Measurements from ENCODE around the gene MAP1LC3B. TPM values are rescaled to one million over a fixed set of nuclear protein-coding genes. Genes with fewer than 3 reads are reported as not detected.

Gene MAP1LC3B
- total and polyA plus RNA-seq, 2 donors (not counting 1 experiment from before 2014, with no cell fraction given) = 72.7 to 75.8 TPM

DNA sequence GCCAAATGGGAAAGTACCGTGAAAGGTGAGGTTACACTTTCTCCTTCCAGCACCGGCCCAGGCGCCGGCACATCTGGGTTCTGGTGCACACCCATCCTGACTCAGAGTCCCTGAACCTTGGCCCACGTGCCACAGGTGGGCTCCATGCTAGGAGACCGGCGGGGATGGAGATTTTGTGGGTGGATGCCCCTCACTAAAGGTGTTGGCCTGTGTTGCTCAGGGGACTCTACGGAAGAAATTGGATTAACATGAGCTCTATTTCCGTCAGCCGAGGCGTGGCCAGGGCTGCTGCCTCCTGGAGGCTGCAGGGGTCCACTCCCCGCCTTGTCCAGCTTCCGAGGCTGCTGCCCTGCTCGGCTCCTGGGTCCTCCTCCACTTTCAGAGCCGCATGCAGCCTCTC lies 39.3 kb upstream of the MAP1LC3B start:
- no peak overlapping the region for H3K4me2 ChIP-seq (replicated peaks; ENCODE audit: low read depth, low read length, poor library complexity, severe bottlenecking)
- H3K4me3 ChIP-seq (ENCODE audit: control extremely low read depth in 1 of 5, extremely low read depth in 1 of 5, insufficient read depth in 1 of 5, low read depth in 2 of 5, low read length in 4 of 5) = no peak overlapping the region
- no peaks in the 10 kb centered on the region for H3K4me1 ChIP-seq (ENCODE audit: control insufficient read depth in 2 of 2, insufficient read depth in 2 of 2, low read length in 2 of 2)
- intact Hi-C loops (cut with micrococcal nuclease) = no loop called here
- H3K9ac ChIP-seq (ENCODE audit: low read length) = no peak overlapping the region
- H2AFZ ChIP-seq (ENCODE audit: insufficient read depth, low read depth, low read length, poor library complexity, severe bottlenecking) = no peak overlapping the region
- no peaks in the 10 kb centered on the region for H3K9me3 ChIP-seq (ENCODE audit: control extremely low read depth in 1 of 3, control insufficient read depth in 2 of 3, insufficient read depth in 1 of 3, low read length in 2 of 3)
- H3K9me3 Mint-ChIP-seq (ENCODE audit: insufficient read depth) = no peaks in the 10 kb centered on the region
- H3K4me3 Mint-ChIP-seq = no peak overlapping the region
- DNase-seq = no peak
- no peak overlapping the region for H3K27ac ChIP-seq (ENCODE audit: low read length in 2 of 2)
- WGBS (ENCODE audit: insufficient coverage) = 94% methylated on average over 14 of the region's 15 CpGs
- no peak for ATAC-seq (ENCODE audit: low read depth)
- peaks cover 19% of the 10 kb centered on the region for H4K20me1 ChIP-seq (ENCODE audit: control insufficient read depth, insufficient read depth, low read length, poor library complexity, severe bottlenecking)
- H3K79me2 ChIP-seq (ENCODE audit: control insufficient read depth, insufficient read depth, low read length) = peaks cover 17% of the 10 kb centered on the region
- H3K27ac Mint-ChIP-seq = no peak overlapping the region
- H3K36me3 ChIP-seq (replicated peaks in 1 of 2; ENCODE audit: control extremely low read depth in 1 of 2, control insufficient read depth in 1 of 2, extremely low read depth in 1 of 2, insufficient read depth in 2 of 2, low read length in 1 of 2) = peaks cover 0 to 21% of the 10 kb centered on the region in 2 experiments
- H3K27me3 Mint-ChIP-seq = no peaks in the 10 kb centered on the region
- POLR2A ChIA-PET = no interaction called here
- CTCF ChIA-PET = no interaction called here
- no peaks in the 10 kb centered on the region for H3K4me1 Mint-ChIP-seq
- TF ChIP-seq EZH2 (IDR thresholded peaks at IDR 0.05; ENCODE audit: borderline replicate concordance, insufficient read depth, low read depth, low read length, poor library complexity, severe bottlenecking) = no peak
- TF ChIP-seq, protein P1, sequence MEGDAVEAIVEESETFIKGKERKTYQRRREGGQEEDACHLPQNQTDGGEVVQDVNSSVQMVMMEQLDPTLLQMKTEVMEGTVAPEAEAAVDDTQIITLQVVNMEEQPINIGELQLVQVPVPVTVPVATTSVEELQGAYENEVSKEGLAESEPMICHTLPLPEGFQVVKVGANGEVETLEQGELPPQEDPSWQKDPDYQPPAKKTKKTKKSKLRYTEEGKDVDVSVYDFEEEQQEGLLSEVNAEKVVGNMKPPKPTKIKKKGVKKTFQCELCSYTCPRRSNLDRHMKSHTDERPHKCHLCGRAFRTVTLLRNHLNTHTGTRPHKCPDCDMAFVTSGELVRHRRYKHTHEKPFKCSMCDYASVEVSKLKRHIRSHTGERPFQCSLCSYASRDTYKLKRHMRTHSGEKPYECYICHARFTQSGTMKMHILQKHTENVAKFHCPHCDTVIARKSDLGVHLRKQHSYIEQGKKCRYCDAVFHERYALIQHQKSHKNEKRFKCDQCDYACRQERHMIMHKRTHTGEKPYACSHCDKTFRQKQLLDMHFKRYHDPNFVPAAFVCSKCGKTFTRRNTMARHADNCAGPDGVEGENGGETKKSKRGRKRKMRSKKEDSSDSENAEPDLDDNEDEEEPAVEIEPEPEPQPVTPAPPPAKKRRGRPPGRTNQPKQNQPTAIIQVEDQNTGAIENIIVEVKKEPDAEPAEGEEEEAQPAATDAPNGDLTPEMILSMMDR (IDR thresholded peaks at IDR 0.05) = no peak
- no peaks in the 10 kb centered on the region for H3K27me3 ChIP-seq (replicated peaks in 1 of 4; ENCODE audit: control extremely low read depth in 1 of 4, control insufficient read depth in 3 of 4, insufficient read depth in 4 of 4, low read length in 3 of 4)

DNA sequence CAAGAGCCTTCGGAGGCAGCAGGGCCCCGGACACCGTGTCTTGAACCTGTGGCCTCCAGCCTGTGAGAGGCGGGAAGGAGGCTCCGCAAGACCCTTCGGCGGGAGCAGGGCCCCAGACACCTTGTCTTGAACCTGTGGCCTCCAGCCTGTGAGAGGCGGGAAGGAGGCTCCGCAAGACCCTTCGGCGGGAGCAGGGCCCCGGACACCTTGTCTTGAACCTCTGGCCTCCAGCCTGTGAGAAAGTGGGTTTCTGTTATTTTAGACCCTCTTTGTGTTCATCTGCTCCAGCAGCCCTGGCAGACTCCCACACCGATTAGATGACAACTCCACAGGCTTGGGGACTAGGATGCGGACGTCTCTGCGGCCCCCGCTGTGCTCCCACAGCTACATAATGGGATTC lies 38.5 kb upstream of the MAP1LC3B start:
- TF ChIP-seq EZH2 (IDR thresholded peaks at IDR 0.05; ENCODE audit: borderline replicate concordance, insufficient read depth, low read depth, low read length, poor library complexity, severe bottlenecking) = no peak
- TF ChIP-seq, protein P1 (IDR thresholded peaks at IDR 0.05) = no peak
- no peak overlapping the region for H3K9ac ChIP-seq (ENCODE audit: low read length)
- H3K27me3 ChIP-seq (replicated peaks in 1 of 4; ENCODE audit: control extremely low read depth in 1 of 4, control insufficient read depth in 3 of 4, insufficient read depth in 4 of 4, low read length in 3 of 4) = no peaks in the 10 kb centered on the region
- H3K4me3 ChIP-seq (ENCODE audit: control extremely low read depth in 1 of 5, extremely low read depth in 1 of 5, insufficient read depth in 1 of 5, low read depth in 2 of 5, low read length in 4 of 5) = no peak overlapping the region
- intact Hi-C loops (cut with micrococcal nuclease) = no loop called here
- no peak for ATAC-seq (ENCODE audit: low read depth)
- DNase-seq = no peak
- H3K36me3 ChIP-seq (replicated peaks in 1 of 2; ENCODE audit: control extremely low read depth in 1 of 2, control insufficient read depth in 1 of 2, extremely low read depth in 1 of 2, insufficient read depth in 2 of 2, low read length in 1 of 2) = peaks cover 0 to 24% of the 10 kb centered on the region in 2 experiments
- no peaks in the 10 kb centered on the region for H3K4me1 ChIP-seq (ENCODE audit: control insufficient read depth in 2 of 2, insufficient read depth in 2 of 2, low read length in 2 of 2)
- peaks cover 14% of the 10 kb centered on the region for H4K20me1 ChIP-seq (ENCODE audit: control insufficient read depth, insufficient read depth, low read length, poor library complexity, severe bottlenecking)
- ChIA-PET POLR2A (no interaction called here), CTCF (no interaction called here)
- Mint-ChIP-seq H3K27ac (no peak overlapping the region), H3K9me3 (ENCODE audit: insufficient read depth) (no peaks in the 10 kb centered on the region), H3K4me3 (no peak overlapping the region), H3K27me3 (no peaks in the 10 kb centered on the region), H3K4me1 (no peaks in the 10 kb centered on the region)
- H3K79me2 ChIP-seq (ENCODE audit: control insufficient read depth, insufficient read depth, low read length) = peaks cover 11% of the 10 kb centered on the region
- no peaks in the 10 kb centered on the region for H3K9me3 ChIP-seq (ENCODE audit: control extremely low read depth in 1 of 3, control insufficient read depth in 2 of 3, insufficient read depth in 1 of 3, low read length in 2 of 3)
- H3K4me2 ChIP-seq (replicated peaks; ENCODE audit: low read depth, low read length, poor library complexity, severe bottlenecking) = no peak overlapping the region
- no peak overlapping the region for H2AFZ ChIP-seq (ENCODE audit: insufficient read depth, low read depth, low read length, poor library complexity, severe bottlenecking)
- no peak overlapping the region for H3K27ac ChIP-seq (ENCODE audit: low read length in 2 of 2)
- 94% methylated on average over 11 of the region's 17 CpGs for WGBS (ENCODE audit: insufficient coverage)

All from B cell (primary cell).